Astrocyte of the hippocampus (primary cell): ENCODE measurements around the gene PPP1R14D.

Experiments used
- DNase-seq: peaks from one replicate; pipeline ENCODE4 v3.0.0; 2011; ENCODE audit warnings: low read depth, low spot score

PPP1R14D gene

GRCh38 chr15:40782609-40783227, 45.8 kb downstream of the PPP1R14D start:
- DNase-seq, result no peak

- peak; percentile 95 for DNase-seq
Observed at GRCh38 chr15:40776537-40777141, 51.9 kb downstream of the PPP1R14D start.

- DNase-seq, result no peak
Observed at GRCh38 chr15:40775740-40776536, 52.6 kb downstream of the PPP1R14D start.

- DNase-seq, result no peak
Observed at GRCh38 chr15:40775007-40775406, 53.5 kb downstream of the PPP1R14D start.

- no peak for DNase-seq
Observed at GRCh38 chr15:40773902-40774301, 54.6 kb downstream of the PPP1R14D start.

- no peak for DNase-seq
Observed at GRCh38 chr15:40773496-40773895, 55.0 kb downstream of the PPP1R14D start.

- DNase-seq, result no peak
Observed at GRCh38 chr15:40772014-40772413, 56.5 kb downstream of the PPP1R14D start.

- DNase-seq, result no peak
Observed at GRCh38 chr15:40771242-40771641, 57.3 kb downstream of the PPP1R14D start.

GRCh38 chr15:40770147-40770721, 58.3 kb downstream of the PPP1R14D start:
- DNase-seq, result no peak

- peak; percentile 88 for DNase-seq
Observed at GRCh38 chr15:40769274-40770146, 59.0 kb downstream of the PPP1R14D start, which contains the start of gene C15orf62. Gene C15orf62, plus strand, starts transcription at chr15:40769980. Its CDS starts 516 bp downstream, at chr15:40770496.

- DNase-seq, result peak; percentile 44
Observed at GRCh38 chr15:40768521-40769273, 59.8 kb downstream of the PPP1R14D start.

GRCh38 chr15:40767838-40768500, 60.5 kb downstream of the PPP1R14D start:
- no peak for DNase-seq

- peak; percentile 86 for DNase-seq
Observed at GRCh38 chr15:40766906-40767837, 61.3 kb downstream of the PPP1R14D start.

- DNase-seq, result peak; percentile 57
Observed at GRCh38 chr15:40766194-40766815, 62.2 kb downstream of the PPP1R14D start.
